Caco-2 (cell line): ENCODE results near the gene NRXN3. TPM values are rescaled to one million over a fixed set of nuclear protein-coding genes. Genes with fewer than 3 reads are reported as not detected.

Source experiments
- BruUV-seq: library from RNA; stranded (reverse); fragments of 400-500 nt; replicated peaks from 2 replicates; lab custom pipeline; 2021; lab: Mats Ljungman, UMichigan
- CTCF ChIA-PET: fragments of 300-600 bp; sonication (Branson Sonifier 250); formaldehyde crosslinking; loops from one replicate; lab custom pipeline; 2022; ENCODE audit warnings: antibody characterized with exemption; lab: Charles Lee
- POLR2A ChIA-PET: fragments of 300-600 bp; sonication (Branson Sonifier 250); formaldehyde crosslinking; loops from one replicate; lab custom pipeline; 2022; ENCODE audit warnings: antibody characterized with exemption; lab: Charles Lee
- DNase-seq, 2 experiments: peaks; one replicate each; pipeline versions ENCODE4 v3.0.0 to v3.0.0-alpha.2; 2020 to 2022
- H3K27me3 ChIP-seq: replicated peaks from 2 replicates; pipeline ENCODE4 v1.6.0; 2011; ENCODE audit warnings: low read length; ENCODE audit not compliant: control insufficient read depth, insufficient read depth
- H3K36me3 ChIP-seq: 2 replicates; pipeline ENCODE4 v1.5.1; 2011; ENCODE audit warnings: low read length; ENCODE audit not compliant: control insufficient read depth, insufficient read depth
- H3K4me1 ChIP-seq: fragments of 250-450 bp; sonication (Bioruptor Pico); 2 replicates; pipeline ENCODE4 v1.5.1; 2020; ENCODE audit warnings: mild to moderate bottlenecking
- H3K4me3 ChIP-seq: 2 replicates; pipeline ENCODE4 v1.5.1; 2011; ENCODE audit warnings: low read depth, mild to moderate bottlenecking, control low read depth, low read length
- H3K9me3 ChIP-seq: fragments of 250-450 bp; sonication (Bioruptor Pico); 2 replicates; pipeline ENCODE4 v1.5.1; 2020; ENCODE audit warnings: mild to moderate bottlenecking, moderate library complexity
- H3K27ac Mint-ChIP-seq: one replicate; pipeline ENCODE4 v1.8.0; 2022; ENCODE audit warnings: mixed read lengths; ENCODE audit not compliant: unreplicated experiment
- H3K27me3 Mint-ChIP-seq: one replicate; pipeline ENCODE4 v1.8.0; 2022; ENCODE audit warnings: mixed read lengths; ENCODE audit not compliant: insufficient read depth, unreplicated experiment
- H3K36me3 Mint-ChIP-seq: one replicate; pipeline ENCODE4 v1.8.0; 2022; ENCODE audit warnings: mild to moderate bottlenecking, mixed read lengths; ENCODE audit not compliant: insufficient read depth, unreplicated experiment
- H3K4me1 Mint-ChIP-seq: one replicate; pipeline ENCODE4 v1.8.0; 2022; ENCODE audit warnings: low read depth, mixed read lengths; ENCODE audit not compliant: unreplicated experiment
- H3K4me3 Mint-ChIP-seq: one replicate; pipeline ENCODE4 v1.8.0; 2022; ENCODE audit warnings: mild to moderate bottlenecking, moderate library complexity, mixed read lengths; ENCODE audit not compliant: unreplicated experiment
- H3K9me3 Mint-ChIP-seq: one replicate; pipeline ENCODE4 v1.8.0; 2022; ENCODE audit warnings: mixed read lengths; ENCODE audit not compliant: unreplicated experiment
- CTCF ChIP-seq, 2 experiments: fragments of 200-600 bp in 1 of 2; IDR thresholded peaks; 1 replicate in 1 of 2; 2 replicates in 1 of 2; pipeline versions ENCODE4 v1.5.1 to v1.8.0; 2011 to 2022; ENCODE audit warnings: antibody characterized with exemption in 1 of 2, control low read depth in 1 of 2, inconsistent platforms in 1 of 2, low read depth in 1 of 2, low read length in 1 of 2, mild to moderate bottlenecking in 1 of 2, moderate library complexity in 1 of 2; ENCODE audit not compliant: insufficient read depth in 1 of 2, severe bottlenecking in 1 of 2, unreplicated experiment in 1 of 2
- intact Hi-C: fragments of 100-400 bp; cut with micrococcal nuclease; formaldehyde crosslinking; loops from one replicate; pipeline ENCODE4 v1.10.0; 2022; ENCODE audit not compliant: unreplicated experiment
- total RNA-seq: library from RNA; stranded (reverse); gene quantifications from 2 replicates; pipeline ENCODE4 v1.2.3, GENCODE V29; 2022

Gene NRXN3
- total RNA-seq, 1 experiment from 2014 or later = 12.4 TPM

GRCh38 chr14:79482825-79483224 is 1312.7 kb downstream of the NRXN3 start:
- Histone ChIP-seq H3K27me3 (no peaks in the 10 kb centered on the region), H3K9me3 (no peaks in the 10 kb centered on the region), H3K36me3 (no peaks in the 10 kb centered on the region), H3K4me3 (no peak overlapping the region), H3K4me1 (peaks cover 6% of the 10 kb centered on the region; the same call in 1 of the 2 replicates)
- BruUV-seq = no TSS peak
- Mint-ChIP-seq H3K36me3 (no peaks in the 10 kb centered on the region), H3K27me3 (no peaks in the 10 kb centered on the region), H3K27ac (no peak overlapping the region), H3K4me1 (no peaks in the 10 kb centered on the region), H3K9me3 (peaks cover 12% of the 10 kb centered on the region), H3K4me3 (no peak overlapping the region)
- no peak for TF ChIP-seq CTCF (IDR thresholded peaks at IDR 0.05; ENCODE audit: insufficient read depth in 1 of 2, low read depth in 1 of 2, low read length in 1 of 2, severe bottlenecking in 1 of 2, unreplicated experiment in 1 of 2)
- intact Hi-C loops = no loop called here
- DNase-seq = no peak
- ChIA-PET CTCF (interaction anchor here (0.6 kb wide), 2 partner anchors 120 to 496 kb away, joined by 4 to 6 read pairs; no protein-coding TSS in a partner anchor), POLR2A (no interaction called here)

- TF ChIP-seq CTCF (IDR thresholded peaks at IDR 0.05; ENCODE audit: insufficient read depth in 1 of 2, low read depth in 1 of 2, low read length in 1 of 2, severe bottlenecking in 1 of 2, unreplicated experiment in 1 of 2) = no peak
- no peak overlapping the region for H3K4me3 Mint-ChIP-seq
- no peak overlapping the region for H3K27ac Mint-ChIP-seq
- BruUV-seq = no TSS peak
- no peaks in the 10 kb centered on the region for H3K27me3 Mint-ChIP-seq
- Histone ChIP-seq H3K9me3 (no peaks in the 10 kb centered on the region), H3K4me1 (peaks cover 6% of the 10 kb centered on the region; the same call in 1 of the 2 replicates), H3K36me3 (no peaks in the 10 kb centered on the region), H3K27me3 (no peaks in the 10 kb centered on the region), H3K4me3 (no peak overlapping the region)
- POLR2A ChIA-PET = no interaction called here
- intact Hi-C loops = no loop called here
- no peaks in the 10 kb centered on the region for H3K36me3 Mint-ChIP-seq
- H3K4me1 Mint-ChIP-seq = no peaks in the 10 kb centered on the region
- peaks cover 21% of the 10 kb centered on the region for H3K9me3 Mint-ChIP-seq
- DNase-seq = no peak
- CTCF ChIA-PET = no interaction called here
Observed at GRCh38 chr14:79483477-79484388, 1313.6 kb downstream of the NRXN3 start.

DNA sequence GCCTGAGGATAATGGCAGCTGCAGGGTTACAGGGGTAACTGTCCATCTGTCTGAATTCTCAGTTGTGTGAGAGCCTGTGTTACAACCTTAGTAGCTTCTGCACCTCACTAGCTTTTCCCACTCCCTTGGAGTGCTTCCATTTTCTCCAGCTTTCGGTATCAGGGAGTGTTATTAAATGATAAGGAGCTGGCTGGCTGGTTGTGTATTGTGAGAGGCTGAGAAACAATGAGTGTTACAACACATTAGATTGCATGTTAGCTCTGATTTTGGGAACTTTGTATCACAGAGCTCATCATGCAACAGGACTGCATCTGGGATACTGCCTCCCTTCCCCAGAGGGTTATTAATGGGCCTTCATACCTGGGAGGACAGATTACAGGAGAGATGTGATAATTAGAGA is 1317.5 kb downstream of the NRXN3 start:
- H3K27ac Mint-ChIP-seq = no peak overlapping the region
- BruUV-seq = no TSS peak
- H3K4me3 Mint-ChIP-seq = no peak overlapping the region
- CTCF ChIA-PET = no interaction called here
- no peak for DNase-seq
- POLR2A ChIA-PET = no interaction called here
- H3K4me1 ChIP-seq = peaks cover 11% of the 10 kb centered on the region
- intact Hi-C loops = no loop called here
- H3K4me3 ChIP-seq = no peak overlapping the region
- no peaks in the 10 kb centered on the region for H3K27me3 Mint-ChIP-seq
- no peaks in the 10 kb centered on the region for H3K36me3 Mint-ChIP-seq
- TF ChIP-seq CTCF (IDR thresholded peaks at IDR 0.05; ENCODE audit: insufficient read depth in 1 of 2, low read depth in 1 of 2, low read length in 1 of 2, severe bottlenecking in 1 of 2, unreplicated experiment in 1 of 2) = no peak
- H3K9me3 Mint-ChIP-seq = peaks cover 9% of the 10 kb centered on the region
- no peaks in the 10 kb centered on the region for H3K27me3 ChIP-seq
- H3K4me1 Mint-ChIP-seq = peaks cover 5% of the 10 kb centered on the region
- H3K36me3 ChIP-seq = no peaks in the 10 kb centered on the region
- no peaks in the 10 kb centered on the region for H3K9me3 ChIP-seq
